Cardiac muscle cell (in vitro differentiated cells and primary cell): ENCODE results near the gene PRKAR1B. TPM values are rescaled to one million over a fixed set of nuclear protein-coding genes. Genes with fewer than 3 reads are reported as not detected.

Experiments used
- DNase-seq, 2 donors: peaks; one replicate each; pipeline versions ENCODE4 v3.0.0 to v3.0.0-alpha.2; 2010 to 2017; ENCODE audit warnings: low read depth in 1 of 2, low spot score in 1 of 2
- H3K27ac ChIP-seq: fragments of 200-600 bp; sonication (generic); 2 replicates; pipeline ENCODE4 v1.5.1; 2016
- H3K27me3 ChIP-seq: fragments of 200-600 bp; sonication (generic); 2 replicates; pipeline ENCODE4 v1.6.0; 2016; ENCODE audit warnings: control low read depth
- H3K36me3 ChIP-seq: fragments of 200-600 bp; sonication (generic); 2 replicates; pipeline ENCODE4 v1.5.1; 2016; ENCODE audit warnings: control low read depth
- H3K4me1 ChIP-seq: fragments of 200-600 bp; sonication (generic); 2 replicates; pipeline ENCODE4 v1.8.1; 2017; ENCODE audit warnings: low read depth, mild to moderate bottlenecking, mixed run types
- H3K4me3 ChIP-seq: fragments of 200-600 bp; sonication (generic); 2 replicates; pipeline ENCODE4 v1.5.1; 2016; ENCODE audit warnings: mild to moderate bottlenecking
- H3K9me3 ChIP-seq: fragments of 200-600 bp; sonication (generic); 2 replicates; pipeline ENCODE4 v1.5.1; 2017; ENCODE audit warnings: low read depth, mild to moderate bottlenecking, control low read depth
- CTCF ChIP-seq: IDR thresholded peaks from 2 replicates; pipeline ENCODE4 v1.5.1; 2012; ENCODE audit warnings: low read depth, mild to moderate bottlenecking, low read length
- polyA plus RNA-seq: library from polyadenylated mRNA; unstranded; fragments of >200 nt; fragmentation: Nextera tagmentation; extraction: Ambion mirVana; gene quantifications from 2 replicates; pipeline ENCODE4 v1.2.1, GENCODE V29; 2016
- total RNA-seq: library from RNA; depleted of rRNA; stranded (reverse); fragments of >200 nt; gene quantifications from 2 replicates; pipeline ENCODE4 v1.2.3, GENCODE V29; 2016

The PRKAR1B gene
- total and polyA plus RNA-seq, 2 experiments from 2014 or later = 32.8 to 40.2 TPM

GRCh38 chr7:738241-738640 is 11.2 kb upstream of the PRKAR1B start:
- no peak for TF ChIP-seq CTCF
- no peak overlapping the region for H3K27ac ChIP-seq
- H3K4me1 ChIP-seq = peaks cover 8% of the 10 kb centered on the region
- DNase-seq = no peak
- no peak overlapping the region for H3K4me3 ChIP-seq
- no peaks in the 10 kb centered on the region for H3K27me3 ChIP-seq
- H3K9me3 ChIP-seq = no peaks in the 10 kb centered on the region
- H3K36me3 ChIP-seq = no peaks in the 10 kb centered on the region

- Histone ChIP-seq H3K27me3 (no peaks in the 10 kb centered on the region), H3K27ac (no peak overlapping the region), H3K4me3 (no peak overlapping the region), H3K9me3 (no peaks in the 10 kb centered on the region), H3K36me3 (no peaks in the 10 kb centered on the region), H3K4me1 (peaks cover 28% of the 10 kb centered on the region)
- TF ChIP-seq CTCF = no peak
- DNase-seq = no peak
Observed at GRCh38 chr7:734808-735207, 7.7 kb upstream of the PRKAR1B start.

- Histone ChIP-seq H3K27ac (no peak overlapping the region), H3K4me1 (peaks cover 28% of the 10 kb centered on the region), H3K27me3 (no peaks in the 10 kb centered on the region), H3K4me3 (no peak overlapping the region), H3K9me3 (no peaks in the 10 kb centered on the region), H3K36me3 (no peaks in the 10 kb centered on the region)
- no peak for TF ChIP-seq CTCF
- DNase-seq = no peak
Observed at GRCh38 chr7:734214-734613, 7.1 kb upstream of the PRKAR1B start.

GRCh38 chr7:732556-732955 is 5.5 kb upstream of the PRKAR1B start:
- no peak for TF ChIP-seq CTCF
- H3K4me3 ChIP-seq = no peak overlapping the region
- H3K4me1 ChIP-seq = peaks cover 26% of the 10 kb centered on the region
- no peak for DNase-seq
- no peaks in the 10 kb centered on the region for H3K9me3 ChIP-seq
- no peaks in the 10 kb centered on the region for H3K27me3 ChIP-seq
- no peaks in the 10 kb centered on the region for H3K36me3 ChIP-seq
- H3K27ac ChIP-seq = peak overlapping the region; percentile 88

- H3K9me3 ChIP-seq = no peaks in the 10 kb centered on the region
- no peak overlapping the region for H3K4me3 ChIP-seq
- H3K27ac ChIP-seq = peak overlapping the region; percentile 88
- DNase-seq = peak in 1 of 2 donors; percentile 45
- H3K27me3 ChIP-seq = no peaks in the 10 kb centered on the region
- no peak for TF ChIP-seq CTCF
- peaks cover 26% of the 10 kb centered on the region for H3K4me1 ChIP-seq
- H3K36me3 ChIP-seq = no peaks in the 10 kb centered on the region
Observed at GRCh38 chr7:732094-732541, 5.0 kb upstream of the PRKAR1B start.
